GM12892 (cell line): ENCODE results near the gene RIPOR1.

Source experiments
- POLR2A ChIP-seq: IDR thresholded peaks from 2 replicates; pipeline ENCODE4 v1.6.1; 2011; ENCODE audit warnings: low read depth, low read length, control low read depth
- POLR2AphosphoS5 ChIP-seq: IDR thresholded peaks from 2 replicates; pipeline ENCODE4 v1.6.1; 2011; ENCODE audit warnings: low read depth, low read length, control low read depth
- TAF1 ChIP-seq: IDR thresholded peaks from 2 replicates; pipeline ENCODE4 v1.6.1; 2011; ENCODE audit warnings: low read depth, mild to moderate bottlenecking, control low read depth, low read length, borderline replicate concordance

GRCh38 chr16:67538666-67539101, 10.1 kb downstream of the RIPOR1 start:
- TF ChIP-seq POLR2A = no peak
- TF ChIP-seq POLR2AphosphoS5 = no peak
- TF ChIP-seq TAF1 = no peak
